ENCODE measurements around the gene NLRP6.
"Not testable (repeated sequence)": the region's sequence is repeated elsewhere in the genome, so short reads cannot be mapped to it uniquely, and the experiment has no call there.

The NLRP6 gene

GRCh38 chr11:316031-316701 is 38.0 kb downstream of the NLRP6 start:
- no peak for FAIRE-seq
- TF ChIP-seq POLR2AphosphoS5 (IDR thresholded peaks at IDR 0.05; ENCODE audit: low read depth, low read length) = no peak
- peak; percentile 39; the same call in 1 of the 2 replicates for TF ChIP-seq POLR2A (IDR thresholded peaks at IDR 0.05; ENCODE audit: low read depth, low read length)
- no peak for TF ChIP-seq TAF1 (IDR thresholded peaks at IDR 0.05; ENCODE audit: borderline replicate concordance, low read depth, low read length)

GRCh38 chr11:316891-317301 is 38.7 kb downstream of the NLRP6 start:
- no peak for TF ChIP-seq POLR2A (IDR thresholded peaks at IDR 0.05; ENCODE audit: low read depth, low read length)
- no peak for TF ChIP-seq POLR2AphosphoS5 (IDR thresholded peaks at IDR 0.05; ENCODE audit: low read depth, low read length)
- no peak for TF ChIP-seq TAF1 (IDR thresholded peaks at IDR 0.05; ENCODE audit: borderline replicate concordance, low read depth, low read length)
- DNase-seq (ENCODE audit: insufficient read length) (no peak), FAIRE-seq (no peak)

More at GRCh38 chr11:316031-316701, 38.0 kb downstream of the NLRP6 start:
- no peak for DNase-seq (ENCODE audit: insufficient read length)

GRCh38 chr11:317668-318404 is 39.6 kb downstream of the NLRP6 start:
- FAIRE-seq; DNase-seq (ENCODE audit: insufficient read length): not testable (repeated sequence)

DNA sequence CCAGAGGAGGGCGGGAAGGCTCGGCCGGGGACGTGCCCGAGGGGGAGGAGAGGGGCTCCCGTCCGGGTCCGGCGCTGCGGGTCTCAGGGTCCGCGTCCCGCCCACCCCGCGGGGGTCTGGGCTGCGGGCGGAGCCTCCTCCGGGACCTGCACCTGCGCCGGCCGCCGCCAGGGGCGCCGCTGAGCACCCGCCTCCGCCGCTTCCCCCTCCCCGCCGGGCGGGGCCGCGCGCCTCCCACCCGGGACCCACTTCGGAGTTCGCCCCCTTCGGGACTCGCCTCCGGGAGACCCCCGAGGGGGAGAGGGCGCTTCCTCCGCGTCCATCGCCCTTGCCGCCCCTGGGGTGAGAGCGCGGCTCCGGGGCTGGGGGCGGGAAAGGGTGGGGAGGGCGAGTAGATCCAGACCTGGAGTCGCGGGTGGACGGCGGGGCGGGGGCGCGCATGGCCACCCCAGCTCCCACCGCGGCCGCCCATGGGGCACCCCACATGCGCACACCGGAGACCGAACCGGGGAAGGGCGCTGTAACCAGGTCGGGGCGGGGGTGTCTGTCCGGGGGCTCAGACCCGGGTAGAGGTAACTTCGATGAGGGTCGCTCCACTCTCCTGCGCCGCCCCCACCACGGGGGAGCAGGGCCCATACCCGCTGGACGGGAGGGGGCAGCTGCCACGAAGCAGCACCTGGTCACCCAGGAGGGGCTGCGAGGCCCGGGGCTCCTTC is 40.4 kb downstream of the NLRP6 start:
- DNase-seq (ENCODE audit: insufficient read length) = not testable (repeated sequence)
- FAIRE-seq = peak; percentile 97

- not testable (repeated sequence) for FAIRE-seq; DNase-seq (ENCODE audit: insufficient read length)
These were observed 41.1 kb downstream of the NLRP6 start for GRCh38 chr11:319121-319887.

DNA sequence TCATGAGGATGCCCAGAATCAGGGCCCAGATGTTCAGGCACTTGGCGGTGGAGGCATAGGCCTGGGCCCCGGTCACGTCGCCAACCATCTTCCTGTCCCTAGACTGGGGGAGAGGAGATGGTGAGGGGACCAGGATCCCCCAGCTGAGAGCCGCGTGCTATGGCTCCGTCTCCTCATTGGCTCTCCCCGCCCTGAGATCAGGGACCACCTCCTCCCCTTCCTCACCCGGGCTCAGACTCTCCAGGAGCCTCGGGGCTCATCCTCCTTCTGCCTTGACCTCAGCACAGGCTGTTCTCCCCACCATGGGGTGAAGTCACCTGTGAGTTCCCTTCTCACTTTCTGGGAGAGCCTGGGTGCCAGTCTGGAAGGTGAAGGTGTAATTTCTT is 41.7 kb downstream of the NLRP6 start:
- DNase-seq (ENCODE audit: insufficient read length); FAIRE-seq: not testable (repeated sequence)

DNA sequence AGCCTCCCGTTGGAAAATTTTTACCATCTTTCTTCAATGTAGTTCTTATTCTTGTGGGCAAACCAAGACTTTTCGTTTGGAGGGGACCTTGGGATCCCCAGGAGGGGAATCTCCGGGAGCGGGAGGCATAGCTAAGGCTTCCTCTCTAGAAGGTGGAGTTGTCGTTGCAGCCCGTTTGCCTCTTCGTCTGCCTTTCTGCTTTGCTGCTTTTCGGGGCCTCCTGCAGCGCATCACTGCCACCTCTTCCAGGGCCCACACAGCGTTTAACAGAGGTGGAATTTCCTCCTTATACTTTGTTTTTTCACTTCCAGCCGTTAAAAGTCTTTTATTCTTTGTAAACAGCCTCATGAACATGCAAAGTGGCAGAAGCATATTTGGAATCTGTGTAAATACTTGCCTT is 45.9 kb downstream of the NLRP6 start:
- TF ChIP-seq POLR2AphosphoS5 (IDR thresholded peaks at IDR 0.05; ENCODE audit: low read depth, low read length) (no peak), POLR2A (IDR thresholded peaks at IDR 0.05; ENCODE audit: low read depth, low read length) (no peak), TAF1 (IDR thresholded peaks at IDR 0.05; ENCODE audit: borderline replicate concordance, low read depth, low read length) (no peak)
- DNase-seq (ENCODE audit: insufficient read length) (no peak), FAIRE-seq (no peak)

DNA sequence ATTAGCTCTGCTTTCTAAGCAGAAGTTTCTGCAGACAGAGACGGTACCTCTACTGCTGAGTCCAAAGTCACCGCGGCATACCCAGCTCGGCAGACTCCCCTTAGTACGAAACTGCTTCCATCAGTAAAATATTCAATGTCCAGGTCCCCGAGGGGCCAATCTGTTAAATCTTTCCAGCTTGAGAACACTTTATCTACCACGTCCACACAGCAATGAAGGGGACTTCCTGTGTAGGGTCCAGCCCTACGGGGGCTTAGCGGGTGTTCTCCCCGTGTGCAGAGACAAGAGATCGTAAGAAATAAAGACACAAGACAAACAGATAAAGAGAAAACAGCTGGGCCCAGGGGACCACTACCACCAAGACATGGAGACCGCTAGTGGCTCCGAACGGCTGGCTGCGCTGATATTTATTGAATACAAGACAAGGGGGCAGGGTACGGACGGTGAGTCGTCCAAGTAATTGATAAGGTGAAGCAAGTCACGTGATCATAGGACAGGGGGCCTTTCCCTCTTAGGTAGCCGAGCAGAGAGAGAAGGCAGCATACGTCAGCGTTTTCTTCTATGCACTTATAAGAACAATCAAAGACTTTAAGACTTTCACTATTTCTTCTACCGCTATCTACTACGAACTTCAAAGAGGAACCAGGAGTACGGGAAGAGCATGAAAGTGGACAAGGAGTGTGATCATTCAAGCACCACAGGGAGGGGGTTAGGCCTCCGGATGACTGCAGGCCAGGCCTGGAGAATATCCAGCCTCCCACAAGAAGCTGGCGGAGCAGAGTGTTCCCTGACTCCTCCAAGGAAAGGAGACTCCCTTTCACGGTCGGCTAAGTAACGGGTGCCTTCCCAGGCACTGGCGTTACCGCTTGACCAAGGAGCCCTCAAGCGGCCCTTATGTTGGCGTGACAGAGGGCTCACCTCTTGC is 46.6 kb downstream of the NLRP6 start:
- not testable (repeated sequence) for FAIRE-seq; DNase-seq (ENCODE audit: insufficient read length)

DNA sequence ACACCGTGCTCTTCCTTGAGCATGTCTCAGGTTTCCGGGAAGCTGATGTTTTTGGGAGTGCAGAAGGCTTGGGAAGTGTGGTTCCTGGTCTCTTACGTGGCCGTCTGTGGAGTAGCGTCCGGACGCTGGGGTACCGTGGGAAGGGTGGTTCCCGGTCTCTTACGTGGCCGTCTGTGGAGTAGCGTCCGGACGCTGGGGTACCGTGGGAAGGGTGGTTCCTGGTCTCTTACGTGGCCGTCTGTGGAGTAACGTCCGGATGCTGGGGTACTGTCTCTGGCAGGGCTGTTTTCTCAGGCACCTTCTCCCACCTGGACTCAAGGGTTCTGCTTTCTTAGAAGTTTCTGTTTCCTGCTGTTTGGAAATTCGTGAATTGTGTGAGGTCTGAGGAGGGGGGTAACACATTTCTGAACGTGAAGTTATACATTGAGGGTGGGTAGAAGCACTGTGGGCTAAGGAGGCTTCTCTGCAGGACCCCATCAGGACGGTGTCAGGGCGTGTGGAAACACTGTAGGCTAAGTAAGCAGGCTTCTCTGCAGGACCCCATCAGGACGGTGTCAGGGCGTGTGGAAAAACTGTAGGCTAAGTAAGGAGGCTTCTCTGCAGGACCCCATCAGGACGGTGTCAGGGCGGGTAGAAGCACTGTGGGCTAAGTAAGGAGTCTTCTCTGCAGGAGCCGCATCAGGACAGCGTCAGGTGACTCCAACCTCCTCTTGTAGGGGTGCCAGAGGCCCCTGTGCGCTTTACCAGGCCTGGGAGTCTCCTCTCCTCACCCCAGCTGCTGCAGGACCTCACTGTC is 47.8 kb downstream of the NLRP6 start:
- FAIRE-seq (peak; percentile 93), DNase-seq (ENCODE audit: insufficient read length) (no peak)
- TF ChIP-seq TAF1 (IDR thresholded peaks at IDR 0.05; ENCODE audit: borderline replicate concordance, low read depth, low read length) (no peak), POLR2A (IDR thresholded peaks at IDR 0.05; ENCODE audit: low read depth, low read length) (no peak)

- no peak for TF ChIP-seq POLR2A (IDR thresholded peaks at IDR 0.05; ENCODE audit: low read depth, low read length)
- no peak for TF ChIP-seq POLR2AphosphoS5 (IDR thresholded peaks at IDR 0.05; ENCODE audit: low read depth, low read length)
- no peak for TF ChIP-seq TAF1 (IDR thresholded peaks at IDR 0.05; ENCODE audit: borderline replicate concordance, low read depth, low read length)
- no peak for DNase-seq (ENCODE audit: insufficient read length)
- FAIRE-seq = no peak
These were observed 48.3 kb downstream of the NLRP6 start for GRCh38 chr11:326592-326841.

All from GM12892 (cell line).